NCI-H345 treated with DMSO at 0.1 percent for 48 hours (cell line): ENCODE data around the gene TSPO2.
A peak's percentile ranks its signal among the peaks of the same experiment; 100 is the strongest.
"Not testable (repeated sequence)": the region's sequence is repeated elsewhere in the genome, so short reads cannot be mapped to it uniquely, and the experiment has no call there.

Experiments used
- DNase-seq: peaks from one replicate; lab custom pipeline; 2025; ENCODE audit not compliant: unreplicated experiment; lab: John Stamatoyannopoulos, UW

The TSPO2 gene

GRCh38 chr6:41042226-41043055, at the start of gene TSPO2:
Gene TSPO2, plus strand, starts transcription at chr6:41042467. Its CDS starts 519 bp downstream, at chr6:41042986.
- no peak for DNase-seq

GRCh38 chr6:40992746-40993145, 49.5 kb upstream of the TSPO2 start:
- DNase-seq = no peak

GRCh38 chr6:40996591-40997233, 45.6 kb upstream of the TSPO2 start:
- no peak for DNase-seq

- peak; percentile 10 for DNase-seq
Measured at GRCh38 chr6:40997234-40997957, 44.9 kb upstream of the TSPO2 start.

GRCh38 chr6:40998661-40999060, 43.6 kb upstream of the TSPO2 start:
- DNase-seq = no peak

- DNase-seq = no peak
Measured at GRCh38 chr6:40999569-40999968, 42.7 kb upstream of the TSPO2 start.

GRCh38 chr6:41000248-41000647, 42.0 kb upstream of the TSPO2 start:
- no peak for DNase-seq

GRCh38 chr6:41002168-41002567, 40.1 kb upstream of the TSPO2 start:
- DNase-seq = no peak

GRCh38 chr6:41006217-41006616, 36.0 kb upstream of the TSPO2 start:
- peak; percentile 20 for DNase-seq

GRCh38 chr6:41006980-41007379, 35.3 kb upstream of the TSPO2 start:
- DNase-seq = not testable (repeated sequence)

- DNase-seq = no peak
Measured at GRCh38 chr6:41008011-41008410, 34.3 kb upstream of the TSPO2 start.

GRCh38 chr6:41009669-41010068, 32.6 kb upstream of the TSPO2 start:
- DNase-seq = no peak

GRCh38 chr6:41011673-41012072, 30.6 kb upstream of the TSPO2 start:
- DNase-seq = no peak

- no peak for DNase-seq
Measured at GRCh38 chr6:41013466-41014153, 28.7 kb upstream of the TSPO2 start.

- DNase-seq = no peak
Measured at GRCh38 chr6:41014780-41015179, 27.5 kb upstream of the TSPO2 start.

- DNase-seq = not testable (repeated sequence)
Measured at GRCh38 chr6:41015860-41016259, 26.4 kb upstream of the TSPO2 start.

- no peak for DNase-seq
Measured at GRCh38 chr6:41017663-41018062, 24.6 kb upstream of the TSPO2 start.

- DNase-seq = no peak
Measured at GRCh38 chr6:41021832-41022231, 20.4 kb upstream of the TSPO2 start.

- no peak for DNase-seq
Measured at GRCh38 chr6:41022294-41022693, 20.0 kb upstream of the TSPO2 start.

GRCh38 chr6:41023114-41023513, 19.2 kb upstream of the TSPO2 start:
- DNase-seq = no peak

GRCh38 chr6:41025966-41026530, 16.2 kb upstream of the TSPO2 start:
- DNase-seq = no peak
